ENCODE results near the gene SLC12A3.
A peak's percentile ranks its signal among the peaks of the same experiment; 100 is the strongest.
"Not testable (repeated sequence)": the region's sequence is repeated elsewhere in the genome, so short reads cannot be mapped to it uniquely, and the experiment has no call there.

Gene SLC12A3

GRCh38 chr16:56921571-56921970 lies 56.6 kb downstream of the SLC12A3 start:
- DNase-seq (ENCODE audit: low read depth): no peak

GRCh38 chr16:56923481-56924091 lies 58.6 kb downstream of the SLC12A3 start:
- no peak for DNase-seq (ENCODE audit: low read depth)

- DNase-seq (ENCODE audit: low read depth): no peak
Observed at GRCh38 chr16:56927471-56927870, 62.5 kb downstream of the SLC12A3 start.

- DNase-seq (ENCODE audit: low read depth): no peak
Observed at GRCh38 chr16:56929639-56930038, 64.6 kb downstream of the SLC12A3 start.

DNA sequence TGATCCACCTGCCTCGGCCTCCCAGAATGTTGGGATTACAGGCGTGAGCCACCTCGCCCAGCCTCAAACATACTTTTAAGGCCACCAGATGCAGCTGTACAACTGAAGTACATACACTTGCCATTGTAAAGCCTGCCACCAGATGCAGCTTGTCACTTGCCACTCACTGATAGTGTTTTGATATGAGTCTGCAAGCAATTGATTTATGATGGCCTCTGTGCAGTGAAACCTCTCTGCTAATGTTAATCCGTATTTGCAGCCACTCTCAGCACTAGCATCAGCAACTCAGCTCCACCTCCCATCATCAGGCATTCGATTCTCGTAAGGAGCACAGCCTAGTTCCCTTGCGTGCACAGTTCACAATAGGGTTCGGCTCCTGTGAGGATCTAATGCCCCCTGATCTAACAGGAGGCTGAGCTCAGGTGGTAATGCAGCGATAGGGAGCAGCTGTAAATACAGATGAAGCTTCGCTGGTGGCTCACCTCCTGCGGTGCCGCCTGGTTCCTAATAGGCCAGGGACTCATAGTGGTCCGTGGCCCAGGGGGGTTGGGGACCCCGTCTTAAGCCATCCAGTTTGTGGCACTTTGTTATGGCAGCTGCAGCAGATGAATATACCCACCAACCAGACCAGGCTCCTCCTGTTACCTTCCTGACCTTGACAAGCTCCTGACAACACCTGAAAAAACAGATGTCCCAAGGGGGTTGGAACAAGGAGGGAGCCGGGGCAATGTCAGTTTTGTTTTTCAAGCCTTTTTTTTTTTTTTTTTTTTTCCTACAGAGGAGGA lies 65.7 kb downstream of the SLC12A3 start:
- DNase-seq (ENCODE audit: low read depth): no peak

GRCh38 chr16:56931271-56931891 lies 66.4 kb downstream of the SLC12A3 start:
- DNase-seq (ENCODE audit: low read depth): no peak

DNA sequence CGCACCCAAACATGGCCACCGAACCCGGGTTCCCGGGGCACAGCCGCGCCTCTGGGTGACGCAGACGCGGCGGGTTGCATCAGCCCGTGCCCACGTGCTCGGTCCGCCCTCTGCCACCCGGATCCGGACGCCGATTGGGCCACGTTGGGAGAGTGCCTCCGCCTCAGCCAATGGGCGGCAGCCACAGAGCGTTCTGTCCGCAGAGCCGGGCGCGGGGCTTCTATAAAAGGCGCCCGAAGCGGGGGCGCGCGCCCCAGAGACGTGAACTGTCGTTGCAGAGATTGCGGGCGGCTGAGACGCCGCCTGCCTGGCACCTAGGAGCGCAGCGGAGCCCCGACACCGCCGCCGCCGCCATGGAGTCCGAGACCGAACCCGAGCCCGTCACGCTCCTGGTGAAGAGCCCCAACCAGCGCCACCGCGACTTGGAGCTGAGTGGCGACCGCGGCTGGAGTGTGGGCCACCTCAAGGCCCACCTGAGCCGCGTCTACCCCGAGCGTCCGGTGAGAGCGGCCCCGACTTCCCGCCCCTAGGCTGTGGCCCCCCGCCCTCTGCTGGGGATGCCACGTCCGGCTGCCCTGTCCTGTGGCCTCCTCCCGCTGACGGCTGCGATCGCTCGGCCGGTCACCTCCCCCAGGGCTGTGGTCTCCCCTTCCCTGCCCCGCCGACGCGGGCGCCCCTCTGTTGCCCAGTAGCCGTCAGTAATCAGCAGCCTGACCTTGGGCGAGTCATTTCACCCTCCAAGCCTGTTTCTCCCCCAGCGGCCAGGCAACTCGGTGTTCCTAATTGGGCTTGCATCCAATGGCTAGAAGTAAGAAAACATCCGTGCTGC lies 67.1 kb downstream of the SLC12A3 start, which contains the start of gene HERPUD1:
TSS of gene HERPUD1 (plus strand) at position 251 of the 829 bp plus-strand sequence. CDS start at position 354, 103 bp downstream.
- peak; percentile 97 for DNase-seq (ENCODE audit: low read depth)

GRCh38 chr16:56932721-56933619 lies 68.0 kb downstream of the SLC12A3 start:
- DNase-seq (ENCODE audit: low read depth): no peak

- DNase-seq (ENCODE audit: low read depth): no peak
Observed at GRCh38 chr16:56933828-56934598, 69.0 kb downstream of the SLC12A3 start.

DNA sequence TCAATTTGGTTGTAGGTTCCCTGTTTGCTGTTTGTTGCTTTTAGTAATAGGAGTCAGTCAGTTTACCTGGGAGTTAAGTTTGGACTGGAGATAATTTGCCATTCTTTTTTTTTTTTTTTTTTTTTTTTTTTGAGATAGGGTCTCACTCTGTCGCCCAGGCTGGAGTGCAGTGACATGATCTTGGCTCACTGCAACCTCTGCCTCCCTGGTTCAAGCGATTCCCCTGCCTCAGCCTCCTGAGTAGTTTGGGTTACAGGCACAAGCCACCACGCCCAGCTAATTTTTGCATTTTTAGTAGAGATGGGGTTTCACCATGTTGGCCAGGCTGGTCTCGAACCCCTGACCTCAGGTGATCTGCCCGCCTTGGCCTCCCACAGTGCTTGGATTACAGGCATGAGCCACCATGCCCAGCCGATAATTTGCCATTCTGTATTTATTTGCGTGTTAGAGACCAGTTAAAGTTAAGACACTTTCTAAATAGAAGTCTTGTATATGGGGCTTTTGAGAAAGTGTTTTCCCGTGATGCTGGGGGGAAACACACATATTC lies 69.7 kb downstream of the SLC12A3 start:
- not testable (repeated sequence) for DNase-seq (ENCODE audit: low read depth)

DNA sequence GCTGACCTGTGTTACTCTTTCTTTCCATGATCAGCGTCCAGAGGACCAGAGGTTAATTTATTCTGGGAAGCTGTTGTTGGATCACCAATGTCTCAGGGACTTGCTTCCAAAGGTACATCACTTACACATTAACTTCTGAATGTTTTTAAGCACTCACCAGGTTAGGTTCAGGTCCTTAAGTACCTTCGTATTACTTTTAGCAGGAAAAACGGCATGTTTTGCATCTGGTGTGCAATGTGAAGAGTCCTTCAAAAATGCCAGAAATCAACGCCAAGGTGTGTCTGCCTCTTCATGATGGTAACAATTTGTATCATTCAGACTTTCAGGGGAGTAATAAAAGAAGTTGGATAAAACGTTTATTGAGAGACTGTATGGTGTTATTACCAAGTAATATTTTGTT lies 70.2 kb downstream of the SLC12A3 start:
- no peak for DNase-seq (ENCODE audit: low read depth)

GRCh38 chr16:56936491-56936890 lies 71.5 kb downstream of the SLC12A3 start:
- DNase-seq (ENCODE audit: low read depth): no peak

DNA sequence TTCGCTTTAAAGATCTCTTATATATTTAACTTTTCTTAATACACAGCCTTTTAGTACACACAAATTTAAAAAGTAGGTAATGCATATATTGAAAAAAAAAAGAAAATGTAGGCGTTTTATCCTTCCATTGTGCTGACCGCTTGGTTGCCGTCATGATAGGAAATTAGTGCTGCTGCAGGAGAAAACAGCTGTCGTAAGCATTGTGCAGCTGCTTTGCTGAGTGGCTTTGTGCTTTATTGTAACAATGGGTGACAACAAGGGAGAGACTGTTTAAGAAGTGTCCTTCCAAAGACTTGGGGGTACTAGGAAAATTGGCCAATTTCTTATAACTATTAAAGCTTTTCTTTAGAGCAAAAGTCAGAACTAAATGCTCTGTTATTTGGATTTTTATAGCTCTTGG lies 71.9 kb downstream of the SLC12A3 start:
- DNase-seq (ENCODE audit: low read depth): no peak

- DNase-seq (ENCODE audit: low read depth): no peak
Observed at GRCh38 chr16:56938664-56939513, 73.9 kb downstream of the SLC12A3 start.

DNA sequence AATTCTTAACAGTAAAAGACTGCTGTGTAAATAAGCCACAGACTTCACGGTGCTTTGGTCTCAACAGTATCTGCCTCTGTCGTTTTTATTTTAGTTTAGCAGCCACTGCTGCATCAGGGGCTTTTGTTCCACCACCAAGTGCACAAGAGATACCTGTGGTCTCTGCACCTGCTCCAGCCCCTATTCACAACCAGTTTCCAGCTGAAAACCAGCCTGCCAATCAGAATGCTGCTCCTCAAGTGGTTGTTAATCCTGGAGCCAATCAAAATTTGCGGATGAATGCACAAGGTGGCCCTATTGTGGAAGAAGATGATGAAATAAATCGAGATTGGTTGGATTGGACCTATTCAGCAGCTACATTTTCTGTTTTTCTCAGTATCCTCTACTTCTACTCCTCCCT lies 74.8 kb downstream of the SLC12A3 start:
- no peak for DNase-seq (ENCODE audit: low read depth)

DNA sequence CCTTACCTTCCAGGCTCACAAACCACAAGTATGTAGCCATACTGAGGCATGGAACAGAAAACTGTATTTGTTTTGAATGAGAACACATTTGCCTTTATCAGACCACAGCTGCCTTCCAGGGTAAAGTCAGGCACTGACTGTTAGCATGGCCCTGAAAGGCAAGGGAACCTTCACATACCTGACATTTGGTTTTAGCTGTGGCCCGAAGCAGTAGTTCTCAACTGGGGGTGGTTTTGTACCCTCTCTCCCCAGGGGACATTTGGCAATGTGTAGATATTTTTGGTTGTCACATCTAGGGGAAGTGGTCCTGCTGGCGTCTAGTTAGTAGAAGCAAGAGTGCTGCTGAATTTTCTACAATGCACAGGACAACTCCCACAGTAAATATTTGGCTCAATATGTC lies 76.1 kb downstream of the SLC12A3 start:
- no peak for DNase-seq (ENCODE audit: low read depth)

DNA sequence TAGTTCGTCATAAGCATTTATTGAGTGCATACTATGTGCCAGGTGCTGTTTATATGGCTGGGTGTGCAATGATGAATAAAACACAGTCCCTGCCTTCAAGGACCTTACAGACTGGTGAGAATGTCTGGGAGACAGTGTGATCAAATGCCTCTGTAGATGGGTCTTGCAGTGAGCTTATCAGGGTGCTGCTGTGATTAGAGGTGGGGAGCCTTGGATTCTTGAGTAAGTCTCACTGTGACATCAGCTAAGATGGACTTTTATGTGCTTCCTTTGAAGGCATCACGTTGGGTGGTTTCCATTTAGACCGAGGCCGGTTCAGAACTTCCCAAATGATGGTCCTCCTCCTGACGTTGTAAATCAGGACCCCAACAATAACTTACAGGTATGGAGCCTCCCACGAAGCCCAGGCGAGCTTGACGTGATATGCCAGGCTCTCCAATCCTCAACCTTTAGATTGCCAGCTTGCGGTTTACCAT lies 76.9 kb downstream of the SLC12A3 start:
- DNase-seq (ENCODE audit: low read depth): no peak

- no peak for DNase-seq (ENCODE audit: low read depth)
Observed at GRCh38 chr16:56943761-56944375, 78.9 kb downstream of the SLC12A3 start.

All from stimulated activated CD8-positive, alpha-beta memory T cell treated with anti-CD3 and anti-CD28 coated beads, Interleukin-15, amount 100 ng/mL, for 24 hours (primary cell).